ENCODE results near the gene TP53BP2.

TP53BP2 gene

DNA sequence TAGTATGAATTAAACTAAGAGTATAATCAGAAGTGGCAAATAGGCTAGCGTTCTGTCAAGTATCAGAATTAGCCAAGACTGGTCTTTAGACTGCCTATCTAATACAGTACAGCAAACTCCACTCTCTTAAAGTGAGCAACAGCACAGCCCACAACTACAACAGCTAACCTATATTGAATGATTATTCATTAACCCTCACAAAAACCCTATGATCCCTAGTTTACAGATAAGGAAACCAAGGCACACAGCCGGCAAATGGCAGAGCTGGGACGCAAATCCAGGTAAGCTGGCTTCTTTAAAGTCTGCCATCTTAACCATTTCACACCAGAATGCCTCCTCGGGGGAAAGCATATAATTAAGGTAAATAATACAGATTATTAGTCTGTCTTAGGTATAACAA, 52.0 kb downstream of the TP53BP2 start:
- Histone ChIP-seq H3K4me3 (ENCODE audit: low read length) (no peak overlapping the region), H3K27me3 (ENCODE audit: insufficient read depth, low read length) (no peaks in the 10 kb centered on the region), H3K36me3 (ENCODE audit: insufficient read depth, low read length) (peaks cover 73% of the 10 kb centered on the region), H2AFZ (ENCODE audit: low read depth, low read length) (no peak overlapping the region), H3K9me3 (ENCODE audit: low read length) (no peaks in the 10 kb centered on the region), H3K4me1 (ENCODE audit: insufficient read depth, low read length) (no peaks in the 10 kb centered on the region)

DNA sequence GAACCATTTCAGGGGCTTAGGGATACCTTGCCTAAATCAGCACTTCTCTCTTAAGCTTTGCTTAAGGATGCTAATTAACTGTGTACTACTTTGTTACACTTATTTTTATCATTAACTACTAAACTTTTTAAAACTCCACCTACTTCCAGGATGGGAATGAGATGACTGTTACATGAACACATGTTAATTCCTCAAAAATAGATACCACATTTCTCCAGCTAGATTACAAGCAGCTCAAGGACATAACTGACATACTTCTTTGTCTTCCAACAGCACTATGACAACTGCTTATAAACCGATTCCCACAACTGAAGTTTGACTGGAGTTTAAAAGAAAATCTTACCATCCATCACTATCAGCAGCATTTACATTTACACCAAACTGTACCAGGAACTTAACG, 53.7 kb downstream of the TP53BP2 start:
- Histone ChIP-seq H3K27me3 (ENCODE audit: insufficient read depth, low read length) (no peaks in the 10 kb centered on the region), H3K4me1 (ENCODE audit: insufficient read depth, low read length) (no peaks in the 10 kb centered on the region), H3K4me3 (ENCODE audit: low read length) (no peak overlapping the region), H2AFZ (ENCODE audit: low read depth, low read length) (no peak overlapping the region), H3K9me3 (ENCODE audit: low read length) (no peaks in the 10 kb centered on the region), H3K36me3 (ENCODE audit: insufficient read depth, low read length) (peaks cover 74% of the 10 kb centered on the region)

DNA sequence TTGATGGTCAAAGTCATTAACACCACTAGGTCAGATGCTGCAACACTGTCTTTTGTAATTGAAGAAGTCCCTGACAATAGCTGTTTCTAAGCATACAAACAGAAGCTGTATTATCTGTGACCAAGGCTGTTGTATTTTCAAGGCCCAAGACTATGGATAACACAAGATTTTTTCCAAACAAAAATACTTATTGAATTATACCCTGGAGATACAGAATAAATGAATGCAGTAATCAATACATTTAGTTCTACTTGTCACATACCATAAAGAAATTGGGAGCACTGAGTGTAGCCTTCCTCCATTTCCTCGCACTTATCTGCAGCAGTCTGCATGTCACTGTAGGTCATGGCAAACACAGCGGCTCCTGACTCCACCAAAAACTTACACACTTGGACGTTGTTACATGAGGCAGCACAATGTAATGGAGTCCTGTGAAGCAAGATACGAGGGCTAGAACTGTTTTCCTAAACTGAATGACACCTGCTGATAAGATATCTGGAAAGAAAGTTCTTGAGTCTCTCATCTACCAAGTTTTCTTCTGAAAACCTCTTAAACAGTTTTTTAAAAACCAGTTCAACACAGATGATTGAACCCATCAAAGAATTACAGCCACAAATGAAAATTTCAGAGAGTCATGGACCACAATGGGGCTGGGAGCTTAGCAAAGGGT, 56.9 kb downstream of the TP53BP2 start:
- H3K4me1 ChIP-seq (ENCODE audit: insufficient read depth, low read length): no peaks in the 10 kb centered on the region
- H3K36me3 ChIP-seq (ENCODE audit: insufficient read depth, low read length): peaks cover 75% of the 10 kb centered on the region
- no peak overlapping the region for H3K4me3 ChIP-seq (ENCODE audit: low read length)
- H2AFZ ChIP-seq (ENCODE audit: low read depth, low read length): no peak overlapping the region
- H3K27me3 ChIP-seq (ENCODE audit: insufficient read depth, low read length): no peaks in the 10 kb centered on the region
- no peaks in the 10 kb centered on the region for H3K9me3 ChIP-seq (ENCODE audit: low read length)

DNA sequence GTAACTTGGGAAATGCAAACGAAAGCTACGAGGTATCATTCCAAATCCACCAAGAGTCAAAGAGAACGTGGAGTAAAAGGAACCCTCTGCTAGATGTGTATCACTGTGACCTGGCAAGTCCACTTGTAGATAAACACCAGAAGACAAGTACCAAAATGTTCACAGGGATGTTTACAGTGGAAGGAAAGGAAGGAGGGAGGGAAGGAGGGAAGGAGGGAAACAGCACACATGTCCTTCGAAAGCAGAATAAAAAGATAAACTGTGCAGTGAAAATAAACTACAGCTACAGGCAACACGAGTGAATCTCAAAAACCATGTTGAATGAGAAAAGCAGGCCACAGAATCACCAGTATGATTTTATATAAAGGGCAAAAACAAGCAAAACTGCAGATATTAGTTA, 59.9 kb downstream of the TP53BP2 start:
- no peak overlapping the region for H2AFZ ChIP-seq (ENCODE audit: low read depth, low read length)
- H3K4me1 ChIP-seq (ENCODE audit: insufficient read depth, low read length): peaks cover 15% of the 10 kb centered on the region
- peaks cover 65% of the 10 kb centered on the region for H3K36me3 ChIP-seq (ENCODE audit: insufficient read depth, low read length)
- no peaks in the 10 kb centered on the region for H3K27me3 ChIP-seq (ENCODE audit: insufficient read depth, low read length)
- H3K9me3 ChIP-seq (ENCODE audit: low read length): no peaks in the 10 kb centered on the region
- H3K4me3 ChIP-seq (ENCODE audit: low read length): no peak overlapping the region

DNA sequence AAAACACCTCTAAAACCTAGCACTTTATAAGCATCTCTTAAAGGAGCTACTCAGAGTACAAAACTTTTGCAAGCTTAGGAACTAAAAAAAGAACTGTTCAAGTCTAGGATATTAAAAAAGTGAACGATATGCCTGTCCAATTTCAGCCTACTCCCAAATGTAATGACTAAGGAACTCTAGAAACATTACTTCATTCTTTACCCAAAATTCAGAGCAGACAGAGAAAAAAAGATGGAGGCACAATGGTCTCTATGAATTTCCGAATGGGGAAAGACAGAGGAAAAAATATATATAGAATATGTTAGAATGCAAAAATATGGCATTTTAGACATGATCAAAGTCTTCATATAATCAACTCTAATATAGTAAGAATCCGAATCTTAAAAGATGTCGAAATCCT, 61.2 kb downstream of the TP53BP2 start:
- H3K27me3 ChIP-seq (ENCODE audit: insufficient read depth, low read length): no peaks in the 10 kb centered on the region
- no peaks in the 10 kb centered on the region for H3K9me3 ChIP-seq (ENCODE audit: low read length)
- peaks cover 68% of the 10 kb centered on the region for H3K36me3 ChIP-seq (ENCODE audit: insufficient read depth, low read length)
- H3K4me1 ChIP-seq (ENCODE audit: insufficient read depth, low read length): peaks cover 26% of the 10 kb centered on the region
- no peak overlapping the region for H2AFZ ChIP-seq (ENCODE audit: low read depth, low read length)
- no peak overlapping the region for H3K4me3 ChIP-seq (ENCODE audit: low read length)

DNA sequence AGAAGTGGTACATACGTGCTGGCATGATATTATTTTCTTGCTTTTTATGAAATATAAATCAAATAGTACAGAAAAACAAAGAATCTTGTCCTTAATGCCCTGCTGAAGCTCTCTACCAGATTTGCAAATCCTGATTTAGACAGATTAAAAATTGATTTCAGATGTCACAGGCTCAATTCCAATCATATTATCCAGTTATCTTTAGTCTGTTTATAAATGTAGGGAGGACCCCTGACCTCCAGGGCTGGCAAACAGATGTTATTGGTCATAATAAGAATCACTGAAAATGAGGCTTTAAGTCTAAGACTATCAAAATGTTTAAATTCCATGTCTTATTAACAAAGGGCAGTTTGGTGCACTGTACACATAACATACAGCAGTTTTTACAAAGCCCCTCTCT, 62.1 kb downstream of the TP53BP2 start:
- no peaks in the 10 kb centered on the region for H3K27me3 ChIP-seq (ENCODE audit: insufficient read depth, low read length)
- H3K4me3 ChIP-seq (ENCODE audit: low read length): no peak overlapping the region
- H3K4me1 ChIP-seq (ENCODE audit: insufficient read depth, low read length): peaks cover 26% of the 10 kb centered on the region
- no peaks in the 10 kb centered on the region for H3K9me3 ChIP-seq (ENCODE audit: low read length)
- H3K36me3 ChIP-seq (ENCODE audit: insufficient read depth, low read length): peaks cover 67% of the 10 kb centered on the region
- no peak overlapping the region for H2AFZ ChIP-seq (ENCODE audit: low read depth, low read length)

DNA sequence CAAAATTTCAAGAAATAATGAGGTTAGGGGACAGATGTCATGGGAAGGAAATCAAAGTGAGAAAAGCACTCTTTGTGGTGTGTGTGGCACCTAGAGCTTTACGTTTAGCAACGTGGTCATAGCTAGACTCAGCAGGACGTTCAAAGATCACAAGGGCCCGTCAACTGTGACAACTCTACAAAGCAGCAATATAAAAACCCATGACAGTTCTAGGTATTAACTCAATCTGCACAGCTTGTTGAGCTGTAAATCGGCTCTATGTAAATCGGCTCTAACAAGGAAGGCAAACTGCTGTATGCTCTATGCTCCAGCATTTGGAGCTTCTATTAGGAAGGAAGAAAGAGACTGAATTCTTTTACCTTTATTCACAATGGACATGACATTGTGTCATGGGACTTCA, 64.8 kb downstream of the TP53BP2 start:
- Histone ChIP-seq H3K4me3 (ENCODE audit: low read length) (no peak overlapping the region), H3K36me3 (ENCODE audit: insufficient read depth, low read length) (peaks cover 70% of the 10 kb centered on the region), H3K27me3 (ENCODE audit: insufficient read depth, low read length) (no peaks in the 10 kb centered on the region), H3K4me1 (ENCODE audit: insufficient read depth, low read length) (peaks cover 26% of the 10 kb centered on the region), H3K9me3 (ENCODE audit: low read length) (no peaks in the 10 kb centered on the region), H2AFZ (ENCODE audit: low read depth, low read length) (no peak overlapping the region)

DNA sequence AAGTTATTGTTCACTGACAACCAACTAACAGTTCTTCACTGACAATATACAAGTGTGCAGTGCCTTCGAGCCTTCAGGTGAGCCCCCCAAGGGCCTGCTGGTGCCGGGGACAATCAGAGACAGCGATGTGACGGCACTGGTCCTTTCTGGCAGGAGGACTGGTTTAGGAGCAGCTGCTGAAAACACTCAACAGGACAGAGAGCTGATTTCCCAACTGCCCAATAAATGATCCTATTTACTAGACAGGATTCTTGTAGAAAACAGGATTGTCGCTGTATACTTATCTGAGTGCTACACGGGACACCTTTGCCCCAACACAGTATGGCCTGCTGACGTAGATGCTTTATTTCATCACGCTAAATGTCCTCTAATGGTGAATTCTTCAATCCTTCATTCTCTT, 65.4 kb downstream of the TP53BP2 start:
- Histone ChIP-seq H2AFZ (ENCODE audit: low read depth, low read length) (no peak overlapping the region), H3K9me3 (ENCODE audit: low read length) (no peaks in the 10 kb centered on the region), H3K4me3 (ENCODE audit: low read length) (no peak overlapping the region), H3K27me3 (ENCODE audit: insufficient read depth, low read length) (no peaks in the 10 kb centered on the region), H3K36me3 (ENCODE audit: insufficient read depth, low read length) (peaks cover 70% of the 10 kb centered on the region), H3K4me1 (ENCODE audit: insufficient read depth, low read length) (peaks cover 26% of the 10 kb centered on the region)

DNA sequence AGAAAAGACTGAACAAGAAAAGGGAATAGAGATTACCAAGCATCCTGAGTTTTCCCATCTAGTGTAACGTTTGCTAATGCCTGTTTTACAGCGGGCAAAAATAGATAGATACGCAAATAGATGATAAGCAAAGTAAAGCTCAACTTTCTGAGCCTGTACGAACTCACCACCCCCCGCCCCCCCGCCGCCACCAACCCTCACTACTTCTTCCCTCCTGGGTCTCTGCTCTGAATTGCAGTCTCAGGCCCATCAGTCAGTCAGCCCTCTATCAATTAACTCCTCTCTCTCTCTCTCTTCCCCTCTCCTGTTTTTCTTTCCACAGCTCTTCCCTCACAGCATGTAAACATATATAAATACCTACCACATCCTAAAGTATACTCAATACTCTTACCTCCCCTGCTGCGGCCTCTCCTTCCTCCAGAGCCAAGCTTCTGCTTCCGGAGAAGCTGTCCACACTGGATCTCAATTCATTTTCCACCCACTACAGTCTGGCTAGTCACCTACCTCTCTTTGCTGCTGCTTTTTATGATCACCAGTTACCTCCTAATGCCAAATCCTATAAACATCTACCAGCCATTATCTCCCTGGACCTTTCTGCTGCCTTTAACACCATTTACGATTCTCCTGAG, 68.8 kb downstream of the TP53BP2 start:
- H3K9me3 ChIP-seq (ENCODE audit: low read length): no peaks in the 10 kb centered on the region
- peaks cover 32% of the 10 kb centered on the region for H3K4me1 ChIP-seq (ENCODE audit: insufficient read depth, low read length)
- no peak overlapping the region for H2AFZ ChIP-seq (ENCODE audit: low read depth, low read length)
- peaks cover 67% of the 10 kb centered on the region for H3K36me3 ChIP-seq (ENCODE audit: insufficient read depth, low read length)
- no peak overlapping the region for H3K4me3 ChIP-seq (ENCODE audit: low read length)
- no peaks in the 10 kb centered on the region for H3K27me3 ChIP-seq (ENCODE audit: insufficient read depth, low read length)

DNA sequence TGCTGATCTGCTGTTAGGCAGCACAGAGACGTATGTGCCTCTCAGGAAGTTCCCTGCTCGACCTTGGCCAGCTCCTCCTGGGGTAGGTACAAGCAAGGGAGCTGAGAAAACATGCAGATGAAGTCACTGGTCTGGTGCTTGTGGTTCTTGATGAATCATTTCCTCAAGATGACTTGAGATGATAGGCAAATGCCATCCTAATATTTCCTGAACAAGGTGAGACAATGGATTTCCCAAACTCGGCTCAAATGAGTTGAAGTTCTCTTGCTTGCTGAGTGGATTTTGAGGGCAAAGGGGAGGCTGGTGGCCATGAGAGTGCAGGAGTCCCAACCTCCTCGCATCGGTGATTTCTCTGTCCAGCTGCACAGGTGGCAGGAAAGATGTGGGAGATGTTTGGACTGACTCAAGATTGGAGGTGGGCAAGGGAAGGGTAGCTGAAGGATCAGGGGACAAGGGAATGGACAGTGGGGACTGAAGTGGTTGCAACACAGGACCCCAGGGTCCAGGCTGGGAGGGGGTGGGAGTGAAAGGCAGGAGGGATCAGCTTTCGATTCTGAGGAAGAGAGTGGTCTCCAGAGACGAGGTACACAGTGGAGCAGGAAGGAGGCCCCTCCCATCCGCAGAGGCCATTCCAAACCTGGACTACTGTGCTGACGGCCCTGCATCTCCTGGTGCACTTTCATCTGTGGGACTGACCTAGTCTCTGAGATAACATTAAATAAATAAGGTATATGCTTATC, 69.5 kb downstream of the TP53BP2 start:
- Histone ChIP-seq H3K27me3 (ENCODE audit: insufficient read depth, low read length) (no peaks in the 10 kb centered on the region), H3K9me3 (ENCODE audit: low read length) (no peaks in the 10 kb centered on the region), H3K36me3 (ENCODE audit: insufficient read depth, low read length) (peaks cover 71% of the 10 kb centered on the region), H3K4me1 (ENCODE audit: insufficient read depth, low read length) (peaks cover 33% of the 10 kb centered on the region), H2AFZ (ENCODE audit: low read depth, low read length) (no peak overlapping the region), H3K4me3 (ENCODE audit: low read length) (no peak overlapping the region)

DNA sequence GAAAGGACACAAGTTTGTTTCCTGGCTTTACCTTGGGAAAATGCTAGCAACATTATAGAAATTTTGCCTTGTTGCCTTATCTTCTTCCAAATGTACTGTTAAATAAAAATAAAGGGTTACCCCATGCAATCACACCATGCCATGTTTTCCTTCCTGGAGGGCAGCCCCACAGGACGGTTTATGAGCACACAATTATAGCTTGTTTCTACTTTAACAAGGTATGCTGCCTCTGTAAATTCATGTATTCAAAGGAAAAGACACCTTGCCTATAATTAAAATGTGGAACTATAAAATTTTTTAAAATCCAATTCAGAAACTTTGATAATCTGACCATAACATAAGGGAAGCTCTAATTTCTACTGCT, 70.1 kb downstream of the TP53BP2 start:
- no peak overlapping the region for H2AFZ ChIP-seq (ENCODE audit: low read depth, low read length)
- peaks cover 32% of the 10 kb centered on the region for H3K4me1 ChIP-seq (ENCODE audit: insufficient read depth, low read length)
- no peak overlapping the region for H3K4me3 ChIP-seq (ENCODE audit: low read length)
- H3K9me3 ChIP-seq (ENCODE audit: low read length): no peaks in the 10 kb centered on the region
- H3K36me3 ChIP-seq (ENCODE audit: insufficient read depth, low read length): peaks cover 76% of the 10 kb centered on the region
- no peaks in the 10 kb centered on the region for H3K27me3 ChIP-seq (ENCODE audit: insufficient read depth, low read length)

DNA sequence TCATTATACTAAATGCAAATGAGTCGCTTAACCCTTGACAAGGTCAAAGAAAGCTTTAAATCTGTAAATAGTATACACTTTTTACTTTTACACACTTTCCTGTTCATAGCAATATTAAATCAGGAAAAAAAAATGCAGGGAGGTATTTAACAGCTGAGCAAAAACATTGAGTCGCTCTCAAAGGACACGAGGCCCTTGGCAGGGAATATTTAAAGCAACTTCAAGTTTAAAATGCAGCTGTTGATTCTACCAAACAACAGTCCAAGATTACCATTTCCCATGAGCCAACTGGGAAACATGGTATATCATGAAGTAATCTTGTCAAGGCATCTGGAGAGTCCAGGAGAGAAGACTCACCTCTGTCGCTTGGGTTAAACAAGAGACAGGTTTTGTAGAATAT, 70.7 kb downstream of the TP53BP2 start:
- Histone ChIP-seq H3K4me3 (ENCODE audit: low read length) (no peak overlapping the region), H3K9me3 (ENCODE audit: low read length) (no peaks in the 10 kb centered on the region), H2AFZ (ENCODE audit: low read depth, low read length) (no peak overlapping the region), H3K36me3 (ENCODE audit: insufficient read depth, low read length) (peaks cover 78% of the 10 kb centered on the region), H3K4me1 (ENCODE audit: insufficient read depth, low read length) (peaks cover 25% of the 10 kb centered on the region), H3K27me3 (ENCODE audit: insufficient read depth, low read length) (no peaks in the 10 kb centered on the region)

DNA sequence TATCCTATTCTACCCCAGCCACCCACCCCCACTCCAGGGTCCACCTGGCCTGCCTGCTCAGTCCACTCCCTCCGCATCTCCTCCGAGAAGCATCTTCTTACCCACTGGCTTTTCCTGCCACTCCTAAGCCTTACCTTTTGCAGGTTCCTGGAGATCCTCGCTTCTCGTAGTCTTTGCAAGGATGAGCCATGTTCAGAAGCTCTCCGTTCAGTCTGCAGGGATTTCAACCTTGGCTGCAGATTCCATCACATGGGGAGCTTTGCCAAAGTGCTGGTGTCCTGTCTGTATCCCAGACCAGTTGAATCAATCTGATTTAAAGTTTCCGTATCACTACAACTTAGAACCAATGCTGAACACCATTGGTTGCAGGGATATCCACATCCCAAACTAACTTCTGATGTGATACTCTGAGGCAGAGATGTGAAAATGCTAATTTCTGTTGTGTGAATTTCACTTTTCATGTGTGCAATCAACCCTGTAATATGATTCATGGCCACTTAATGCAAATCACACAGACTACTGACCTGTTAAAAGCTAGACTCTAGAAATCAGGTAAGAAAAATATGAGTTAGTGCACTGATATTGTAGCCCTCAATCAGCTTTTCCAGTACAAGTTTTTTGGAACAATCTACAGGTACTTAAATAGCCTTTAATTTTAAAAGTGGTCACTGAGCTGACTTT, 71.5 kb downstream of the TP53BP2 start:
- Histone ChIP-seq H3K4me3 (ENCODE audit: low read length) (no peak overlapping the region), H2AFZ (ENCODE audit: low read depth, low read length) (no peak overlapping the region), H3K36me3 (ENCODE audit: insufficient read depth, low read length) (peaks cover 78% of the 10 kb centered on the region), H3K9me3 (ENCODE audit: low read length) (no peaks in the 10 kb centered on the region), H3K27me3 (ENCODE audit: insufficient read depth, low read length) (no peaks in the 10 kb centered on the region), H3K4me1 (ENCODE audit: insufficient read depth, low read length) (peaks cover 22% of the 10 kb centered on the region)

Measured in neuron (in vitro differentiated cells).